ENCODE results near the gene PSMG4.

PSMG4 gene

DNA sequence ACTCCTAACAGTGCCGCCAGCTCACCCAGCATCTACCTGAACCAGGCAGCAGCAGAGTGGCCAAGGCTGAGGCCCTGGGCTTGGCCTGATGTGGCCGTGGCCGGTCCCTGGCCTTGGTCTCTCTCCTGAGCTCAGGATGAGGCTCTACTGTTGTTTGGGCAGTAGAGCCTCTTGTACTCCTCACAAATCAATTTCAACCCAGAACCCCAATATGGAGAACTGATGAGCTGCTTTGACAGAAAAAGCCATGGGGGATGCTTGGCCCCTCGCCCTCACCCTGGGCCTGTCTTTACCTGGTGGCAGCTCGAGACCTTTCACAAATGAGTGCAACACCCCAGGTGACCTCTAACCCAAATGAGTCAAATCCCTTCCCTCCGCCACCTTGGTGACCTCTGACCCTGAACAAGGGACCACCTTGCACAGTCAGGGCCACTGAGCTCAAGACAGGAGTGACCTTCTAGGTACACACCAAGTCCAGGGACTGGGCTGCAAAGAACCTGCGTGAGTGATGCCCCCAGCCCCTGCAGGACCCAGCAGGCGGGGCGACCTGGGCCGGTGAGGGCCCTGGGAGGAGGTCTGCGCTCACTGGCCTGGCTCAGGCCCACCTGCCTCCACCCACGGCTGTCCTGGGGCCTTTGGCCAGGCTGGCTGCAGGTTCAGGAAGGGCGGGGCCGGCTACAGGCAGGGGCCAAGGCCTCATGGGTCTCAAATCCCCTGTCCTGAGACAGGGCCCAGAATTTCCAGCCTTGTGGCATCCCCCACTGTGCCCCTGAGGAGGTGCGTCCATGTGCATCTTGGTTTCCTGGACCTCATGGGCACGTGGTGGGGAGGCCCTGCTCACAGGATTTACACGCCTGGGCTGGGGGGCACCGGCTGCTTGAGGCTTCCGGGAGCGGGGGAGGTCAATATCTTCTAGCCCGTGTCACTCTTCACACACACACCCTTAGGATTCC lies 30.2 kb downstream of the PSMG4 start:
- no peak for DNase-seq (ENCODE audit: low read depth in 4 of 4, low spot score in 1 of 4)

DNA sequence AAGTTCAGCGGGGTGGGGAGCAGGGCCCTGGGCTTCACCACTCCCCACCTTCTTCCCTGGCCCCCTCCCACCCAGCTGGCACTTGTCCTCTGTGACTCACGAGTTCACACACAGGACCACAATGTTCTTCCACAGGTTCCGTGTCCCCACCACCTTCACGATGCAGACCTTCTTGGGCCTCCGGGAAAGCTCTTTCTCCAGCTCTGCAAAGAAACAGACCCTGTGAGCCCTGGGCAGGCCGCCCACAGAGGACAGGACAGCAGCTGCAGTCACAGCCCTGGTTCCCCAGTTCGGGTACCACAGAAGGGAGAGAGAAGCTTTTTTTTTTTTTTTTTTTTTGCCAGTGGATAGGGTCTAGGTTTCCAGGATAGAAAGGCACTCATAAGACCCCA lies 30.9 kb downstream of the PSMG4 start:
- DNase-seq (ENCODE audit: low read depth in 4 of 4, low spot score in 1 of 4) = no peak

DNA sequence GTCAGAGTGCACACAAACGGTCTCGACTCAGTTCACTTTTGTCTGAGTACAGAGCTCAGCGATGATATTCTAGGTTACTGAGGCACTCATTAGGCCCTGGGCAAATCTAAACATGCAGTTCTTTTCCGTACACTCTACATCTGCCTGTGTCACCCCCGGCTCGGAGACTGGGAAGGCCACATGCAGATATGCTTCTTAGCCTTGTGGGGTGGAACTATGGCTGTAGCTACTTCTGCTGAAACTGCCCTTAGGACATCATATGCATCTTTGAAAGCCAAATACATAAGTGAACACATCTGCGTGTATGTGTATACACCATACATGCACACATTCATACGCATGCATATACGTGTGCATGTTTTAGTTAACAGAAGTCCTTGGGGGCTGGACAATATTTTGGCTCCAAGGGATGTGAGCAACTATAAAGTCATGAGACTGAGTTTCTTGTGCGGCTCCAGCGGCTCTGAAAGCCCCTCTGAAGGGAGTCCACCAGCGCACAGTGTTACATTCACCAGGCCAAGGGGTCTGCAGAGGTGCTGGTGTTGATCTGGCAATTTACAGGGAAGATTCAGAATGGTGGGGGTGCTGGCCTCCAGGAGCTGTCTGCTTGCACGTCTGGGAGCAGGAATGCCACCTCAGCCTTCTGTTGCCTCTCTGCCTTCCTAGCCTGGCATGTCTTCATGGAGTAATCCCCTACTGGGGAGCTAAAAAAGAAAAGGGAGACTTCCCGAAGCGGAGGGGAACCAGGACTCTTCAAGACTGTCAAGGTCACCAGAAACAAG lies 31.6 kb downstream of the PSMG4 start:
- no peak for DNase-seq (ENCODE audit: low read depth in 4 of 4, low spot score in 1 of 4)

DNA sequence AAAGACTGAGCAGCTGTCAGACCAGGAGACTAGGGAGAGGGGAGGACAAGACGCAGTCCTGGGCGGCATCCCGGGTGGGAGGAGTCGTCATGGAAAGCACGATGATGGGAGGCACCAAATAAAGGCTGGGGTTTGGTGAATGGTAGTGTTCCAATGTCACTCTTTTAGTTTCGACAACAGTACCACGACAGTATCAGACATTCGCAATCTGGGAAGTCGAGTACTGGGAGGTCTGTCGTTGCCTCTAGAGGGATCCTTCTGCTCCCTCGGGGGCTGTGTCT lies 32.1 kb downstream of the PSMG4 start:
- no peak for DNase-seq (ENCODE audit: low read depth in 4 of 4, low spot score in 1 of 4)

DNA sequence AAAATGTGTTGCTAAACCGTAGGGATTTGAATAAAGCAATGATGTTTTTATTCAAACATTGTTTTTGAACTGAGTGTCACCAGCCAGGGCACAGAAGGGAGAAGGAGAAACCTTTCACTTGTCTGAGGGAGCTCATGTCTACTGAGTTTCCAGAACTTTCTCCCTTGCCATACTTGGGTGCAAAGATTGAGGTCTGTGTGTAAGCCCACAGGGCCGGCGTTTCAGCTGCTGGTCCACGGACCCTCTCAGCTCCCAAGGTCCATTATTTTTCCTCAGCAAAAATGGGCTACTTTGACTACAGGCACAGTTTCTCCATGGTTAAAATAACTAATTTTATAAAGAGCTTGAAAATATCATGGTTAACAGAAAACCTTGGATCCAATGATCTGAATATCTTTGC lies 32.6 kb downstream of the PSMG4 start:
- no peak for DNase-seq (ENCODE audit: low read depth in 4 of 4, low spot score in 1 of 4)

DNA sequence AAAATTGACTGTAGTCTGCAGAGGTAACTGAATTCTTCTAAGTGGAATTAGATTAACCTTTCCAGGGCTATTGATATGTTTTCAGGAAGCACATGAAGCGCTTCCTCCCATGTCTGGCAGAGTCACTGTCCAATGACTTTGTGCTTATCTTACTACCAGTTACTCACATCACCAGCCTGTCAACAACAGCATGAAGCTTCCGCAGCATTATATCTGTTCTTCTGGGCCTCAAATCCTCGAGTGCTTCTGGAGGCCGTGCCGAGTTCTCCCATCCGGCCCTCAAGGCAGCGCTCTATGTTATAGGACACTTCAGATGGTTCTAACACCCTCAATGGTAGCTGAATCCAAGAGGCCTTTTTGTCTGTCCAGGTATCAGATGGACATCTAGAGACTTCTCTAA lies 33.2 kb downstream of the PSMG4 start:
- no peak for DNase-seq (ENCODE audit: low read depth in 4 of 4, low spot score in 1 of 4)

DNA sequence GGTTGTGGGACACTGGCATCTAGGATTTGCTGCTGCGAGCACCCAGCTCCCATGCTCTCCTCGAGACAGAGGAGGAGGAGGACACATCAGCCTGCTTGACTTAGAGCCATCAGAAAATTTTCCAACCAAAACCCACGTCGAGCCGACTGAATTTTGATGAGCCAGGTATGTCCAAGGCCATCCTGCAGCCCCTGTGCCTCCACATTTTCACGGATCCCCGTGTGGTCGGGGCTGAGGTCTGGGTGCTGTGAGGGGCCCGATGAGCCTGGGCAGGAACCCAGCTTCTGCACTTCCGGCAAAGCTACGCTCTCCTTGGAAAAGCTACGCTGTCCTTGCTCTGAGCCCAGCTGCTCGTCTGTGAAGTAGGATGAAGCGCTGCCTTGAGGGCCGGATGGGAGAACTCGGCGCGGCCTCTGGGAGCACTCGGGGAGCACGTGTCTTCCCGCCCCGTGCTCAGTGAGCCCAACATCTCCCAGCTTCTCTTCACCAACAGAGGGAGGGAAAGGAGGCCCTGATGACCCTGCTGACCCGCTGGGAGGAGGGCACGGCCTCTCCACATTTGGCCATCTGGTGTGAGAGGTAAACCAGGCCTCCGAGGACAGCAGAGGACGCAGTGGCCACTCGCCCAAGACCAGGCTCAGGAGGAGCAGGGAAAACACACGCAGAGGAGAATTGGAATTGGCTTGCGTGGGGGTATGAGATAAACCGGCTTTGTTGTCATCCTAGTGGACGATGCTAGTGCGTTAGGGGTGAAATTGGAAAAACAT lies 33.9 kb downstream of the PSMG4 start:
- no peak for DNase-seq (ENCODE audit: low read depth in 4 of 4, low spot score in 1 of 4)

DNA sequence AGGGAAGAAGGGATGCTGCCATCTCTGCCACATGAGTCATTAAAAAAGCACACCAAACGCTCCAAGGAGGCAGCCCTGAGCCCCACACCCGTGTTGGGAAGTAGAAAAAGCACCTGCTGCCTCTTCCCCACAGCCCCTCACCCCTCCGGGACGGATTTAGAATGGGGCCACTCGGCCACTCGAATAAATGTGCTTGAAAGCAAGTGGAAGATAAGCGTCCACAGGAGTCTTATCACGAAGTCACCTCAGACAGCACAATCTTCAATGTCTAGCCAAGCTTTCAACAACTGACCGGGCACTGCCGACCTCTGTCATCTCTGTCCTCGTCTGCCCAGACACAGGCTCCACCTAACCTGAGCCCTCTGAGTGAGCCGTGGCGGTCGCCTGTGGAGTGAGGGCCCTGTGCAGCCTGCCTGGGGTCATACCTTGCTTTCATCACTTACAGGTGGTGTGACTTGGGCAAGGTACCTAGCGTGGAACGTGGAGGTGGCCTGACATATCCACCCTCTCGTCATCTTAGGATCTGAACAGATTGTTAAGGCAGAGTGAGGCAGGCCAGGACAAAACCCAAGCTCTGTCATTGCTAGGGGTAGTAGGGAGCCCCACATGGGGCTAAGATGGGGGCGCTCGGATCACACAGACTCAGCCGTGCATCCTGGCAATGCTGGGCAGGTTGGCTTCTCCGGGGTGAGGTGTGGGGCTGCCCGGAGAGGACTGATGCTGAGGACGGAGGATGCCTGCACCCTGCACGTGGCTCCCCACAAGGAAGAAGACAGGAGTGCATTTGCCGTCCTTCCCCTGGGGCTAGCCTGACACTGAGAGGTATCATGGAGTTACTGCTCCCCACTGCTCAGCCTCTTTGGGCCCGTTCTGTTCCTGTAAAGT lies 34.8 kb downstream of the PSMG4 start:
- no peak for DNase-seq (ENCODE audit: low read depth in 4 of 4, low spot score in 1 of 4)

DNA sequence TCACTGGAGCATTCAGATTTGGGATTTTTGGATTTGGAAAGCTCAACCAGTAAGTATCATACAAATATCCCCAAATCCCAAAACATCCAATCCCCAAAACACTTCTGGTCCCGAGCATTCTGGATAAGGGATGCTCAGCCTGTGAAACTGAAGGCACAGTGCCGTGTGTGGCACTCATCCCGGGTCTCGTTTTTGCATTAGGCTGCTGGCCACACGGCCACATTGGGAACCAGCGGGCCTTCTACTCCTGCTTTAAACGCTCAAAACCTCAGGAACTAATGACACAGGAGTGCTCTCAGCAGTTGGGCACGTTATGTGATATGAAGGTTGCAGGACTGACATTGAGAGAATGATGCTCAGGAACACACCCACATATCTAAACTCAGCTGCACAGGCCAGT lies 35.6 kb downstream of the PSMG4 start:
- DNase-seq (ENCODE audit: low read depth in 4 of 4, low spot score in 1 of 4) = no peak

DNA sequence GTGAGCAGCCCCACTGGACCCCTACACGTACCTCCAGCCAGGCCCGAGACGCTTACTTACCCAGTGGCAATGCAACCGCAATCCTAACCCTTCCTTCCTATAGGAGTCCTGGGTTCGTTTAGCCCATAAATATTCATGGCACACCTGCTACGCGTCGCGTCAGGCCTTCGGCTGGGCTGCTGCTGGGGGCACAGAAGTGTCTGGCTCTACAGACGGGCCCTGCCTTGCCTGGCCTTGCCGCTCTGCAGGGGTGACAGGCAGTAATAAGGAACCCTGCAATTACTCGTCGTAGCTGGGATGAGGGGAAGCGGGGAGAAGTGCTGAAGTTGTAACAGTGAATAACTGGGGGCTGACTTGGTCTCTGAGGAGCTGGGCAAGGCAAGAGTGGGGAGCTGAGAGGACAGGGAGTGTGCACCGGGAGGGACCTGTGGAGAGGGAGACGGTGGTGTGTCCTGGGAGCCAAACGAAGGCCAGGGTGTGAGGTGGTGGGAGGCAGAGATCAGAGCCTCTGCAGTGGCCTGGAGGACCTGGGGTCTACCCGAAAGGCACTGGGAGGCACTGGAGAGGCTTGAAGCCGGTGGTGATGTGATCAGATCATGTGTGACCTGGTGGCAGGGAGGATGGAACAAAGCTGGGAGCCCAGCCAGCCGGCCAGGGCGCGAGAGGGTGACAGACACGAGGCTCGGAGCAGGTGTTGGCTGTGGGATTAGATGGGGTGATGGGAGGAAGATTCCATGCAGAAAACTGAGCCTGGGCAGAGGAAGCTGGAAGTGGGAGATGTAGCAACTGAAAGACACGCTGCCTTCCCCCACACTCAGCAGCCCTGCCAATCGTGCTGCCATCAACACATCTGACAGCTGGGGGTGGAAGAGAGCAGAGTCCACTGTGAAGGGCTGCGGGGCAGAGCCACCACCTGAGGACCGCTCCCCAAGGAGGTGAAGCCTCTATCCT lies 36.4 kb downstream of the PSMG4 start:
- no peak for DNase-seq (ENCODE audit: low read depth in 4 of 4, low spot score in 1 of 4)

DNA sequence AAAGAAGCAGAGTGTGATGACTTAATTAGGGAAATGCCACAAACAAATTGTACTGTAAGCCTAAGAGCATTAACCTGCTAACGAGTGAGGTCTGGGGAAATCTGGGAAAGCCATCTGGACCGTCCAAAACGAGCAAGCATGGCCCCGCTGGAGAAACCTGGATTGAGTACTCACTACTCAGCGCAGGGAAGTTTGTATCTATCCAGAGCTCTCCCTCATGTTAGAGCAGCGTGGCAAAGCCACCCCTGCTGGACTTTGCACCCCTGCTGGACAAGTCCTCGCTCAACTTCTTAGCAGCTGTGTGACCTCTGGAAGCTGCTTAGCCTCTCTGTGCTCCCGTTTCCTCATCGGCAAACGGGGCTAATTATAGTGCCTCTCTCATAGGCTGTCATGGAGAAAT lies 37.3 kb downstream of the PSMG4 start:
- no peak for DNase-seq (ENCODE audit: low read depth in 4 of 4, low spot score in 1 of 4)

DNA sequence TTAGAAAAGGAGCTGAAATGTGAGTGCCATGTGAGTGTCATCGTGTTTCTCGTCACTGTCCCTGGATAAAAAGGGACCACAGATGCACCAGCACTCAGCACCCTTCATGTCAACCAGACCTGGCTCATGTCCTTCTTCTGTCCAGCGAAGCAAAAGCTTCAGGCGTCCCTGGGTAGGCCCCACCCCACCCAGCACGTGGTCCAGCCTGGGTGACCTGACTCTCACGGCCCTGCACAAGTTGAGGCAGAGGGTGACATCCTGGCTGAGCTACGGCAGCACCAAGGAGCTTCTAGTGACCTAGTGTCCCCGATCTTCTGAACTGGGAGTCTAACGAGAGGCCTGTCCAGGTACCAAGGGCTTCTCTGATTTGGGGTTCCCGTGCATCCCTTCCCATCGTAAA lies 37.8 kb downstream of the PSMG4 start:
- DNase-seq (ENCODE audit: low read depth in 4 of 4, low spot score in 1 of 4) = no peak

DNA sequence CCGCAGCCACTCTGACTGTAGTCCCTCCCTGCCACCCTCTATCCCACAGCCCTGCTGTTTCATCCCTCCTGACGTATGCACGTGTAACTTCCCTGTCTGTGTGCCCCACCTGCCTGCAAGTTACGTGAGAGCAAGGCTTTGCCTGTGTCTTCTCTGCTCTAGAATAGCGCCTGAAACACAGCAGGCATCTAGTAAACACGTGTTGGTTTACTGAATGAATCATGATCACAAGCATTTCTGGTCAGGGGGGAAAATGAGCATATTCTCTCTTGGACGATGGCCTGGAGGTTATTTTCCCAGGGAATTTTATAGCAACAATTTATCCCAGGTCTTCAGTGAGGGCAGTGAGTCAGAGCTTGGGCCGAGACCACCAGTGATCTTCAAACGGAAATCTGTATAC lies 38.3 kb downstream of the PSMG4 start:
- DNase-seq (ENCODE audit: low read depth in 4 of 4, low spot score in 1 of 4) = no peak

DNA sequence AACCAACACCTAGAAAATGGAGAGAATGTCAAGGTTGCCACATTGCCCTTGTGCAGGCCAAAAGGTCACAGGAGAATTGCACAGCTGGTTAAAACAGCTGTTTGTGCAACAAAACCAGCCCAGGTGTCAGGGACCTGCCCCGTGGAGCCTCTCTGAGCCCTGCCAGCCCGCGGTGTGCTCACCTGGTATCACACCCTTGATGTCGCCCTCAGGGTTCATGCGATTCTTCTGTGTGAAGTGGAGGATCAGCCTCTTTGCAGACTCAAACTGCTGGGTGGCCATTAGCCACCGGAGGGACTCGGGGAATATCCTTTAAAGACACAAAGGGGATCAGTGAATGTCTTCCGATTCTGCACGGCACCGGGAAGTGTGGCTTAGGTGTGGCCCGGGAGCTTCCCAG lies 39.2 kb downstream of the PSMG4 start:
- no peak for DNase-seq (ENCODE audit: low read depth in 4 of 4, low spot score in 1 of 4)

DNA sequence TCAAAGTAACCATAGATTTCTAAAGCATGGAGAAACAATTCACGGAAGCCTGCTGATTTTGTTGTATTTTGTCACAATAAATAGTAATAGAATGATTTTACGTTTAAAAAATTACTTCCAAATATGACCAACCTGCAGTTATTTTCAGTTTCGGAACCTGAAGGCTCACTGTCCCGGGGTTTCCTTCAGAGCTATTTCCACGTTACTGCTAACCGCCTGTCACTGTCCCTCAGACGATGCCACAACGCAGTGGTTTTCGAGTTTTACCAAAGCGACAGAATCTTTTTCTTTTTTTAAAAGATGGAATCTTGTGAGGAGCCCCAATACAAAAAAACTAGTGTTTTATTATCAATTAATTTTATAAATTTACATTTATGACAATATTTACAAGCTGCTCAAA lies 40.5 kb downstream of the PSMG4 start:
- DNase-seq (ENCODE audit: low read depth in 4 of 4, low spot score in 1 of 4) = no peak

DNA sequence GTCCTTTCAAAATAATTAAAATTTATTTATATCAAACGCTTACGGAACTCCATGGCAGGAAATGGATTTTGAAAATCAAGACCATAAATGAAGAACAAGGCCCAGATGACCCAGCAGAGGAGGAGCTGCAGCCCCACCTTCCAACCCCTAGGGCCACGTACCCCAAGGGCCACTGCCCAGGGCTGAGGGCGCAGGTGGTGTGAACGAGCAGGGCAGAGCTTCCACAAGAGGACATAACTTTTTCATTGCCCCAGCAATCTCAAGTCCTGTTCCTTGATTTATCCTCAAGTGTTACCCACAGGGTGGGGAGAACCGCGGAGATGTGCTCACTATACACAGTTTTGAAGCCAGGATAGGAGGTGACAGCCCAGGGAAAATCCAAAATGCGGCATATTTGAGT lies 42.8 kb downstream of the PSMG4 start:
- DNase-seq (ENCODE audit: low read depth in 4 of 4, low spot score in 1 of 4) = no peak

DNA sequence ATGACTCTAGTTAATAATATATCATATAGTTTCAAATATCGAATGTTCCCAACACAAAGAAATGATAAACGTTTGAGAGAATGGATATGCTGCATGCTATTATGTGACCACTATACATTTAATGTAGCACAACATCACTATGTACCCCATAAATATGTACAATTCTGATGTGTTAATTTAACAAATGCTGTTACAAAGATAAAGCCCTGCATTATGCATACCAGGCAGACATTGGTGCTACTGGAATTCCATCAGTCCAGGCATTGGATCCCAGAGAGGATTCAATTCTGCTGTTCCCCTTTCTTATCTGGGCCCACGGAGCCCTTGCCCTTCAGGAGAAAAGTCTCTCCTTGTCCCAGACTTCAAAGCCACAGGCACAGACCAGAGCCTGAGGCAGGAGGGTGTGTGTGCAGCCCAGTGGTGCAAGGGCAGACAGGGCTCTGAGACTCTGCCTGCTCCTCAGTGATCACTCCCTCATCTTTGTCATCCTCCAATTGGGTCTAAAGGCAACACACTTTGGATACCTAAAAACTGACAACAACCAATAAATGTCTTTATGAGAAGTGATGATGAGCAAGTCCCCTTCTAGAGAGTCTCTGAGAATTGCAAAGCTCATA lies 45.2 kb downstream of the PSMG4 start:
- DNase-seq (ENCODE audit: low read depth in 4 of 4, low spot score in 1 of 4) = no peak

DNA sequence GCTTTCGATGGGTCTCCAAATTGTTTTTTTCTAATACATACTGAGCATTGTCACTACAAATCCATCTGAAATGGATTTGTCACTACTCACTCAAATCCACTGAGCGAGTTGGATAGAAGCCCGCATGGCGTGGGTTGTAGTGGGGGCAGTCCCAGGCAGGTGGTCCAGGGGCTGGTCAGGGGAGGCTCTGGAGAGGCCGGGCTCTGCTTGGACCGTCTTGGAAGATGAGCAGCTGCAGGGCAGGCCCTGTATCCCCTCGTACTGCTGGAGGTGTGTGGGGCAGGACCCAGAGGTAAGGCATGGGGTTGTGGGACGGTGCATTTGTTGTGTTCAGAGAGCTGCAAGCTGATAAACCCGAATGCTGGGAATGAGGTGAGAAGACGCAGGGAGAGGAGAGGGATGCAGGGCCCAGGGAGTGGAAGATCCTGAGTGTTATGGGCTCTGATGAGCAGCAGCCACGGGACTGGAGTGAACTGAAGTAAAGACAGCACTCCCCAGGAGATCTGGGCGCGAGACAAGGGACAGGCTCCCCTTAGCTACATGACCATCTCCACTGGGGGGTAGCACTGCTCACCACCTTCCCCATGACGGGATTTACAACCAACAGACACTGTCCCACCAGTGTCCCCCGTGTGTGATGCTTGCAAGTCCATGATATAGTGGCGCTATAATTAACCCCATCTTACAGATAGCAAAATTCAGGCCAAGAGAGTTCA lies 45.9 kb downstream of the PSMG4 start:
- DNase-seq (ENCODE audit: low read depth in 4 of 4, low spot score in 1 of 4) = no peak

DNA sequence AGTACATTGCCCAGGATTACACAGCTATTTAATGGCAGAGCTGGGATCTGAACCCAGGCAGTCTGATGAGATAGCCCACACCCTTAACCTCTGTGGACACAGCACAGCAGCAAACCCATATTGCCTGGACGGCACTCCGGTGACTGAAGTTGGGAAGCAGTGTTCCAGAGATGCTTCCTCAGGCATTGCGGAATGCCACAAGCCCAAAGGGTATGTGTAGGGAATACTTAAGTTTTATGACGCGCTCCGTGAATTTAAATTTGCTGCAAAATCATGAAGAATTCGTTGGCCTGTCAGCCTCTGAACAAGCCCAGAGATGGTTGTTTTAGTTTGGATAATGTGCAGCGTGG lies 46.4 kb downstream of the PSMG4 start:
- DNase-seq (ENCODE audit: low read depth in 4 of 4, low spot score in 1 of 4) = no peak
